Breast epithelium (tissue), 4 donors: ENCODE measurements around the gene USP6. TPM values are rescaled to one million over a fixed set of nuclear protein-coding genes. Genes with fewer than 3 reads are reported as not detected.
A peak's percentile ranks its signal among the peaks of the same experiment; 100 is the strongest.

Experiments
- DNase-seq, 2 donors: peaks; one replicate each; pipeline ENCODE4 v3.0.0-alpha.2; 2019; ENCODE audit warnings: low spot score in 2 of 2
- H3K27ac ChIP-seq, 2 donors: fragments of 200-600 bp; sonication (generic) in 1 of 2; one replicate each; pipeline ENCODE4 v1.5.1; 2016 to 2019; ENCODE audit warnings: mild to moderate bottlenecking in 1 of 2
- H3K27me3 ChIP-seq, 2 donors: fragments of 200-600 bp; sonication (generic) in 1 of 2; one replicate each; pipeline versions ENCODE4 v1.5.1 to v1.6.0; 2017 to 2019; ENCODE audit warnings: control low read depth in 1 of 2, mild to moderate bottlenecking in 1 of 2
- H3K36me3 ChIP-seq: fragments of 200-600 bp; one replicate; pipeline ENCODE4 v1.5.1; 2019
- H3K4me1 ChIP-seq, 2 donors: fragments of 200-600 bp; sonication (generic); one replicate each; pipeline ENCODE4 v1.5.1; 2016 to 2019; ENCODE audit warnings: control low read depth in 1 of 2
- H3K4me3 ChIP-seq, 3 donors: fragments of 200-600 bp; sonication (generic); 1 replicate in 2 of 3; 2 replicates in 1 of 3; pipeline ENCODE4 v1.5.1; 2016 to 2019; ENCODE audit warnings: mild to moderate bottlenecking in 3 of 3, moderate library complexity in 2 of 3
- H3K9me3 ChIP-seq, 2 donors: fragments of 200-600 bp; sonication (generic) in 1 of 2; one replicate each; pipeline ENCODE4 v1.5.1; 2016 to 2019; ENCODE audit warnings: control low read depth in 1 of 2
- POLR2A ChIP-seq: fragments of 450-650 bp; IDR thresholded peaks from one replicate; pipeline ENCODE4 v1.6.1; 2016; ENCODE audit warnings: antibody characterized with exemption, mild to moderate bottlenecking, moderate library complexity
- POLR2AphosphoS5 ChIP-seq, 3 donors: sonication (generic); formaldehyde crosslinking; IDR thresholded peaks; one replicate each; pipeline ENCODE4 v1.6.1; 2017; ENCODE audit warnings: antibody characterized with exemption in 3 of 3
- intact Hi-C: fragments of 100-400 bp; cut with DNase I; formaldehyde crosslinking; loops from one replicate; pipeline ENCODE4 v1.15.1; 2023; ENCODE audit warnings: low total_unique reads
- total RNA-seq, 3 donors: library from RNA; depleted of rRNA; stranded (reverse); fragments of >200 nt; gene quantifications; one replicate each; pipeline ENCODE4 v1.1.0, GENCODE V29; 2016
- TF ChIP-seq, protein P1 (sequence below), 3 donors: fragments of 450-650 bp; IDR thresholded peaks; one replicate each; pipeline ENCODE4 v1.5.1; 2016 to 2017; ENCODE audit warnings: antibody characterized with exemption in 3 of 3, mild to moderate bottlenecking in 3 of 3, moderate library complexity in 3 of 3

Gene USP6
- total RNA-seq, 3 donors from 2014 or later: 0.16 to 0.44 (median 0.33) TPM

DNA sequence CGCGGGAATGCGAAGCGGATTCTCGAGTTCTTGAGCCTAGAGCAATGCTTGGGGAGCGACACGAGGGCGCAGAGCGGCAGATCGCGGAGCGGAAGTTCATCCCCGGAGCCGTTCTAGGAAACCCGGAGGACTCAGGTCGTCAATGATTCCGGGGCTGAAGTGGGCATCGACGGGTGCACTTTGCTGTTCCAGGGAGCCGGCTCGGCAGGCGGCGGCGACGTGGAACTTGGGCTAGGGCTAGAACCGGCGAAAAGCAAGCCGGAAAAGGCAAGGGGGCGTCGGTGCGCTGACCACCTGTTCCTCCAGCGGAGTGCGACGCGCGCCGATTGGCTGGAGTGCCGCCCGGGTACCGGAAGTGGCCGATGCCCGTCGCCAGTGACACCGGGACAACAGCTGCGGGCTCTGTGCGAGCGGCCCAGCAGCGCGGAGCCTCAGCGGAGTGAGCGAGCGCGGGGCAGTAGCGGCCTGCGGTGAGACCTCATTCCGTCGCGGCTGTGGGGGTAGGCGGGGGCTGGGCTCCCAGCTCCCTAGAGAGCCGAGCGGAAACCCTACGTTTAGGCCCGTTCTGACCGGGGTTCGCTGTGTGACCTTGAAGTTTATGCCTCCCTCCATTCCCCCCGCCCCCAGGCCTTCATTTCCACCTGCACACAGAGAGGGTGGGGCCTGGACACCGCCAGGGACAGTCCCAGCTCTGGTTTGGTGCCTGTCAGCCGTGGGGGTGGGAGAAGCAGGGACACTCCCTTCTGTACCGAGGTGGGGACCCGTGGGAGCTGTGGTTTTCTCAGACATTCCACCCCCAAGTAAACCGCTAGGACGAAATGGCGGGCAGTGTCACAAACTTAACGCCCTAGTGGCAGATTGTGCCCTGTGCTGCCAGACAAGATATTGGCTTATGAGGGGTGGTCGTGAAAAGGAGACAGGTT, 37.5 kb upstream of the USP6 start, which contains the start of gene ZFP3:
ZFP3 (plus strand) TSS at position 362 of the 923 bp plus-strand sequence. CDS start 13,038 bp downstream, outside the sequence.
- Histone ChIP-seq H3K4me3 (peak within 1 kb of the TSS; percentile 61 to 96 (median 89)), H3K9me3 (peaks cover 3 to 5% of the 10 kb centered on the region in 2 donors), H3K4me1 (no peaks in the 10 kb centered on the region), H3K27me3 (no peaks in the 10 kb centered on the region), H3K36me3 (no peaks in the 10 kb centered on the region), H3K27ac (peak within 1 kb of the TSS; percentile 90 to 96)
- intact Hi-C loops: no loop called here
- peak; percentile 75 to 88 for DNase-seq
- peak; percentile 52 to 69 (median 62) for TF ChIP-seq POLR2AphosphoS5 (IDR thresholded peaks at IDR 0.05)
- no peak for TF ChIP-seq POLR2A
- TF ChIP-seq, protein P1, sequence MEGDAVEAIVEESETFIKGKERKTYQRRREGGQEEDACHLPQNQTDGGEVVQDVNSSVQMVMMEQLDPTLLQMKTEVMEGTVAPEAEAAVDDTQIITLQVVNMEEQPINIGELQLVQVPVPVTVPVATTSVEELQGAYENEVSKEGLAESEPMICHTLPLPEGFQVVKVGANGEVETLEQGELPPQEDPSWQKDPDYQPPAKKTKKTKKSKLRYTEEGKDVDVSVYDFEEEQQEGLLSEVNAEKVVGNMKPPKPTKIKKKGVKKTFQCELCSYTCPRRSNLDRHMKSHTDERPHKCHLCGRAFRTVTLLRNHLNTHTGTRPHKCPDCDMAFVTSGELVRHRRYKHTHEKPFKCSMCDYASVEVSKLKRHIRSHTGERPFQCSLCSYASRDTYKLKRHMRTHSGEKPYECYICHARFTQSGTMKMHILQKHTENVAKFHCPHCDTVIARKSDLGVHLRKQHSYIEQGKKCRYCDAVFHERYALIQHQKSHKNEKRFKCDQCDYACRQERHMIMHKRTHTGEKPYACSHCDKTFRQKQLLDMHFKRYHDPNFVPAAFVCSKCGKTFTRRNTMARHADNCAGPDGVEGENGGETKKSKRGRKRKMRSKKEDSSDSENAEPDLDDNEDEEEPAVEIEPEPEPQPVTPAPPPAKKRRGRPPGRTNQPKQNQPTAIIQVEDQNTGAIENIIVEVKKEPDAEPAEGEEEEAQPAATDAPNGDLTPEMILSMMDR (IDR thresholded peaks at IDR 0.05): peak in 1 of 3 donors; percentile 14

DNA sequence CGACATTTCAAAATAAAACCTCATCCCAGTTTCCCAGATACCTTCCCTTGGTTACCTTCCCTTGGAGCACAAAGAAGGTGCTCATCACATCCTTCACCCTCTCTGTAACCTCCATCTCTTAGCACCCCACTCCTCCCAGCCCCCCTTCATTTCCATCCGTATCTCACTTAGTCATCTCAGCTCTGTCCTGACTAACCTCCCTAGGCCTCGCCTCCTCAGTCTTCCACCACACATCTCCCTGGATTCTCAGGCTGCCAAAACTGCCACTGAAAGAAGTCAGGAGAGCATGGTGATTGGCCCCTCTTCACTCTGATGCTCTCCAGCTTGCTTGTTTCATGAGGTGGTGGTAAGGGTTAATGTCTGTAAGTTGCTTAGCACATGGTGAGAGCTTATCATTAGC, 35.2 kb upstream of the USP6 start:
- Histone ChIP-seq H3K27ac (no peak overlapping the region), H3K4me3 (no peak overlapping the region), H3K4me1 (no peaks in the 10 kb centered on the region), H3K9me3 (peaks cover 16 to 19% of the 10 kb centered on the region in 2 donors), H3K27me3 (no peaks in the 10 kb centered on the region), H3K36me3 (no peaks in the 10 kb centered on the region)
- no peak for DNase-seq
- TF ChIP-seq, protein P1 (IDR thresholded peaks at IDR 0.05): no peak
- TF ChIP-seq POLR2AphosphoS5 (IDR thresholded peaks at IDR 0.05) (no peak), POLR2A (no peak)
- intact Hi-C loops: no loop called here

DNA sequence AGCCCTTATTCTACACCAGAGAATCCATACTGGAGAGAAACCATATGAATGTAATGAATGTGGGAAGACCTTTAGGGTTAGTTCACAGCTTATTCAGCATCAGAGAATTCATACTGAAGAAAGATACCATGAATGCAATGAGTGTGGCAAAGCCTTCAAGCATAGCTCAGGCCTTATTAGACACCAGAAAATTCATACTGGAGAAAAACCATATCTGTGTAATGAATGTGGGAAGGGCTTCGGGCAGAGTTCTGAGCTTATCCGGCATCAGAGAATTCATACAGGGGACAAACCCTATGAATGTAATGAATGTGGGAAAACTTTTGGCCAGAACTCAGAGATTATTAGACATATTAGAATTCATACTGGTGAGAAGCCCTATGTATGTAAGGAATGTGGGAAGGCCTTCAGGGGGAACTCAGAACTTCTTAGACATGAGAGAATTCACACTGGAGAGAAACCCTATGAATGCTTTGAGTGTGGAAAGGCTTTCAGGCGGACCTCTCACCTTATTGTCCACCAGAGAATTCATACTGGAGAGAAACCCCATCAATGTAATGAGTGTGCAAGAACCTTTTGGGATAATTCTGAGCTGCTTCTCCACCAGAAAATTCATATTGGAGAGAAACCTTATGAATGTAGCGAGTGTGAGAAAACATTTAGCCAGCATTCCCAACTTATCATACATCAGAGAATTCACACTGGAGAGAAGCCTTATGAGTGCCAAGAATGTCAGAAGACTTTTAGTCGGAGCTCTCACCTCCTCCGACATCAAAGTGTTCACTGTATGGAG, 23.4 kb upstream of the USP6 start:
- H3K36me3 ChIP-seq: peaks cover 28% of the 10 kb centered on the region
- H3K27me3 ChIP-seq: no peaks in the 10 kb centered on the region
- H3K27ac ChIP-seq: no peak overlapping the region
- TF ChIP-seq, protein P1 (IDR thresholded peaks at IDR 0.05): no peak
- no peak for TF ChIP-seq POLR2A
- TF ChIP-seq POLR2AphosphoS5 (IDR thresholded peaks at IDR 0.05): no peak
- peaks cover 85 to 98% of the 10 kb centered on the region in 2 donors for H3K9me3 ChIP-seq
- no peak for DNase-seq
- intact Hi-C loops: no loop called here
- no peaks in the 10 kb centered on the region for H3K4me1 ChIP-seq
- no peak overlapping the region for H3K4me3 ChIP-seq

DNA sequence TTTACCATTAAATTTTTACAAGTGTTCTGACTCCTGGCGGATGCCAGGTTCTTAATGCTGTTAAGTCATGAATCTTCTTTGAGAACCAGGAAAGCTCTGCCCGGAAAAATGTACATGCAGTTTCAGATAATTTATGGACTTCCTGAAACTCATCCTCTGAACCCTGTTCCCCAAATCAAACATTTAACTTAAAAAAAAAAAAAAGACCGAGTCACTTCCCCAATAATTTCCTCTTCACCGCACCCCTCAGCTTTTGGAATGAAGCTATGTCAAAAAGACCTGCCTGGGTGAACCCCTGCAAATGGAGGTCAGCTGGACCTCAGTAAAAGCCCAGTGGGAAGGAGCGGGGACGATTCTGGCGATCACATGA, 19.1 kb upstream of the USP6 start:
- DNase-seq: no peak
- no peaks in the 10 kb centered on the region for H3K27me3 ChIP-seq
- no peaks in the 10 kb centered on the region for H3K4me1 ChIP-seq
- peaks cover 47 to 60% of the 10 kb centered on the region in 2 donors for H3K9me3 ChIP-seq
- H3K4me3 ChIP-seq: peak overlapping the region; percentile 56 to 68 (median 57)
- intact Hi-C loops: no loop called here
- TF ChIP-seq POLR2AphosphoS5 (IDR thresholded peaks at IDR 0.05) (no peak), POLR2A (no peak)
- TF ChIP-seq, protein P1 (IDR thresholded peaks at IDR 0.05): no peak
- peaks cover 5% of the 10 kb centered on the region for H3K36me3 ChIP-seq
- no peak overlapping the region for H3K27ac ChIP-seq
